Measurements from ENCODE around the gene KLKB1. TPM values are rescaled to one million over a fixed set of nuclear protein-coding genes. Genes with fewer than 3 reads are reported as not detected.

The KLKB1 gene
- total RNA-seq, 4 donors from 2014 or later: 1.7 to 2.0 (median 1.9) TPM; not detected in 1

- Histone ChIP-seq H3K4me3 (no peak overlapping the region), H3K27me3 (no peaks in the 10 kb centered on the region), H3K9me3 (no peaks in the 10 kb centered on the region), H3K36me3 (no peaks in the 10 kb centered on the region), H3K27ac (no peak overlapping the region), H3K4me1 (no peaks in the 10 kb centered on the region)
- in situ Hi-C loops (cut with MboI; ENCODE audit: low pct_ligation_motif_present in 1 of 4, low pct_unique_long_range_greater_than_20kb in 1 of 4, low sequenced_read_pairs in 3 of 4): loop anchor here in 2 of 4 donors (25.0 kb wide), 2 partner anchors 279 to 304 kb away; partner anchors contain the start of gene MTNR1A (in 1 of the 2)
- no peak for DNase-seq
- intact Hi-C loops (cut with DNase I; ENCODE audit: low total_unique reads): no loop called here
- 74 to 100% methylated on average over 1 to 5 of the region's 5 CpGs for WGBS, 2 donors (ENCODE audit: low coverage in 1 of 2)
- TF ChIP-seq POLR2A (IDR thresholded peaks at IDR 0.05) (no peak), POLR2AphosphoS5 (IDR thresholded peaks at IDR 0.05) (no peak), EP300 (IDR thresholded peaks at IDR 0.05; ENCODE audit: low read depth) (no peak)
- TF ChIP-seq, protein P1, sequence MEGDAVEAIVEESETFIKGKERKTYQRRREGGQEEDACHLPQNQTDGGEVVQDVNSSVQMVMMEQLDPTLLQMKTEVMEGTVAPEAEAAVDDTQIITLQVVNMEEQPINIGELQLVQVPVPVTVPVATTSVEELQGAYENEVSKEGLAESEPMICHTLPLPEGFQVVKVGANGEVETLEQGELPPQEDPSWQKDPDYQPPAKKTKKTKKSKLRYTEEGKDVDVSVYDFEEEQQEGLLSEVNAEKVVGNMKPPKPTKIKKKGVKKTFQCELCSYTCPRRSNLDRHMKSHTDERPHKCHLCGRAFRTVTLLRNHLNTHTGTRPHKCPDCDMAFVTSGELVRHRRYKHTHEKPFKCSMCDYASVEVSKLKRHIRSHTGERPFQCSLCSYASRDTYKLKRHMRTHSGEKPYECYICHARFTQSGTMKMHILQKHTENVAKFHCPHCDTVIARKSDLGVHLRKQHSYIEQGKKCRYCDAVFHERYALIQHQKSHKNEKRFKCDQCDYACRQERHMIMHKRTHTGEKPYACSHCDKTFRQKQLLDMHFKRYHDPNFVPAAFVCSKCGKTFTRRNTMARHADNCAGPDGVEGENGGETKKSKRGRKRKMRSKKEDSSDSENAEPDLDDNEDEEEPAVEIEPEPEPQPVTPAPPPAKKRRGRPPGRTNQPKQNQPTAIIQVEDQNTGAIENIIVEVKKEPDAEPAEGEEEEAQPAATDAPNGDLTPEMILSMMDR (IDR thresholded peaks at IDR 0.05): no peak
These were observed 56.0 kb downstream of the KLKB1 start for GRCh38 chr4:186283311-186283710.

- Histone ChIP-seq H3K27me3 (no peaks in the 10 kb centered on the region), H3K4me1 (no peaks in the 10 kb centered on the region), H3K27ac (no peak overlapping the region), H3K36me3 (no peaks in the 10 kb centered on the region), H3K9me3 (no peaks in the 10 kb centered on the region), H3K4me3 (no peak overlapping the region)
- in situ Hi-C loops (cut with MboI; ENCODE audit: low pct_ligation_motif_present in 1 of 4, low pct_unique_long_range_greater_than_20kb in 1 of 4, low sequenced_read_pairs in 3 of 4) (loop anchor here in 2 of 4 donors (25.0 kb wide), 2 partner anchors 277 to 302 kb away; partner anchors contain the start of gene MTNR1A (in 1 of the 2)), intact Hi-C loops (cut with DNase I; ENCODE audit: low total_unique reads) (no loop called here)
- WGBS, 2 donors (ENCODE audit: low coverage in 1 of 2): 93 to 98% methylated on average over 11 to 12 of the region's 12 CpGs
- no peak for TF ChIP-seq EP300 (IDR thresholded peaks at IDR 0.05; ENCODE audit: low read depth)
- TF ChIP-seq POLR2AphosphoS5 (IDR thresholded peaks at IDR 0.05): no peak
- no peak for TF ChIP-seq POLR2A (IDR thresholded peaks at IDR 0.05)
- TF ChIP-seq, protein P1 (IDR thresholded peaks at IDR 0.05): no peak
- DNase-seq: no peak
These were observed 57.8 kb downstream of the KLKB1 start for GRCh38 chr4:186285147-186285546.

DNA sequence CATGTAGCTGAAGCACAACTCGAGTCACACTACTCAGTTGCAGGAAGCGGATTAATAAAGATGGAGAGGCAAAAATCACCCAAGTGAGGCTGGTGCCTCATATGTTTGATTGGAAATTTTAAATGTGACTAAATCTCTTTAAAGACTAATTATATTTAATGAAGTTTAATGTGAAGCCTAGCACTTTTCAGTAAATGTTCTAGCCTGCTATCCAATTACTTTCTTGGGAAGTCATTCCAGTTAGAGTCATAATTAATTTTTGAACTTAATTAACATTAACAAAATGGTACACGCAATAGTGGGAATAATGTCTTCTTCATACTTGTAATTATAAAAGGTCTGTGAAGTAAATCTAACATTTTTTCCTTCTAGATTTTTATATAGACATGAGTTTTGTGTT lies 59.3 kb downstream of the KLKB1 start:
- H3K27ac ChIP-seq: no peak overlapping the region
- H3K4me1 ChIP-seq: no peaks in the 10 kb centered on the region
- no peak for DNase-seq
- 88 to 100% methylated on average over 3 of the region's 3 CpGs for WGBS, 2 donors (ENCODE audit: low coverage in 1 of 2)
- no peaks in the 10 kb centered on the region for H3K36me3 ChIP-seq
- H3K27me3 ChIP-seq: no peaks in the 10 kb centered on the region
- intact Hi-C loops (cut with DNase I; ENCODE audit: low total_unique reads): no loop called here
- TF ChIP-seq EP300 (IDR thresholded peaks at IDR 0.05; ENCODE audit: low read depth) (no peak), POLR2AphosphoS5 (IDR thresholded peaks at IDR 0.05) (no peak), POLR2A (IDR thresholded peaks at IDR 0.05) (no peak)
- TF ChIP-seq, protein P1 (IDR thresholded peaks at IDR 0.05): no peak
- in situ Hi-C loops (cut with MboI; ENCODE audit: low pct_ligation_motif_present in 1 of 4, low pct_unique_long_range_greater_than_20kb in 1 of 4, low sequenced_read_pairs in 3 of 4): loop anchor here in 2 of 4 donors (25.0 kb wide), 2 partner anchors 276 to 301 kb away; partner anchors contain the start of gene MTNR1A (in 1 of the 2)
- no peak overlapping the region for H3K4me3 ChIP-seq
- no peaks in the 10 kb centered on the region for H3K9me3 ChIP-seq

DNA sequence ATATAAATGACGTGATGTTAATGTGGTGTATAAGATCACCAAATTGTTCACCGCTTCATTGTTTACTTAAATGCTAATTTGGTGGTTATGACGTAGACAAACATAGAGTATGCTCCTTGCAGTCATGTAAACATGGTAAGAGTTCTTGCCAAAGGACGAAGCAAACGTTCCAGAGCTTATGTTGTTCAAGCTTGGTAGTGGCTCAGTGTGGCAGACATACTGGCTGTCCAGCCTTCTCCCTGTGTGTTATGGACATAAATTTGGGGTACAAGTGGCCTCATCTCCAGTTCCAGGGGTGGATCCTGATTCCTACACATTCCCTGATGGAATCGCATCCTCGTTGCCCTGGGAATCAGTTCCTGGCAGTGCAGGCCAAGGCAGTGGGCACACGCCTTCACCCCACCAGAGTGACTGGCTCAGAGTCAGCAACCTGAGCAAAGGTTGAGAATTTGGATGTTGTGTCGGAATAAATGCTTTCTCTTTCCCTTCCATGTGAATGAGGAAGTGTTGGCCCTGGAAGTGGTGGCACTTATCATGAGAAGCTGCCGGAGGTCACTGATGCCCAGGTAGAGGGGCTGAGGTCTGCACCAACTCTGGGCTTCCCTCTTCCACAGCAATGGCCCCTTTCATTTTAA lies 64.1 kb downstream of the KLKB1 start:
- H3K9me3 ChIP-seq: no peaks in the 10 kb centered on the region
- H3K36me3 ChIP-seq: no peaks in the 10 kb centered on the region
- DNase-seq: no peak
- in situ Hi-C loops (cut with MboI; ENCODE audit: low pct_ligation_motif_present in 1 of 4, low pct_unique_long_range_greater_than_20kb in 1 of 4, low sequenced_read_pairs in 3 of 4) (loop anchor here in 3 of 4 donors (5.0 to 25.0 kb wide), 3 partner anchors 271 to 296 kb away; partner anchors contain the start of gene MTNR1A (in 1 of the 3)), intact Hi-C loops (cut with DNase I; ENCODE audit: low total_unique reads) (no loop called here)
- TF ChIP-seq POLR2A (IDR thresholded peaks at IDR 0.05) (no peak), POLR2AphosphoS5 (IDR thresholded peaks at IDR 0.05) (no peak), EP300 (IDR thresholded peaks at IDR 0.05; ENCODE audit: low read depth) (no peak)
- TF ChIP-seq, protein P1 (IDR thresholded peaks at IDR 0.05): no peak
- H3K27me3 ChIP-seq: no peaks in the 10 kb centered on the region
- H3K27ac ChIP-seq: no peak overlapping the region
- no peaks in the 10 kb centered on the region for H3K4me1 ChIP-seq
- 57 to 66% methylated on average over 4 to 10 of the region's 10 CpGs for WGBS, 2 donors (ENCODE audit: low coverage in 1 of 2)
- no peak overlapping the region for H3K4me3 ChIP-seq

Data from transverse colon (tissue), 4 donors.